HG03139 (cell line): ENCODE results near the gene CCR5.
"Not testable (repeated sequence)": the region's sequence is repeated elsewhere in the genome, so short reads cannot be mapped to it uniquely, and the experiment has no call there.

ENCODE experiments used
- ATAC-seq: cut with Tn5 transposase; IDR thresholded peaks from one replicate; pipeline ENCODE4 v1.9.1; 2021; ENCODE audit not compliant: unreplicated experiment

CCR5 gene

GRCh38 chr3:46370839-46371518, at the start of gene CCR5:
TSS of gene CCR5 (plus strand) at chr3:46370946. CDS start at chr3:46372903, 1,957 bp downstream.
- no peak for ATAC-seq

- ATAC-seq: no peak
These were observed 49.2 kb upstream of the CCR5 start for GRCh38 chr3:46321461-46322104.

GRCh38 chr3:46324036-46324435, 46.7 kb upstream of the CCR5 start:
- no peak for ATAC-seq

GRCh38 chr3:46325645-46326300, 45.0 kb upstream of the CCR5 start:
- ATAC-seq: no peak

GRCh38 chr3:46330676-46331075, 40.1 kb upstream of the CCR5 start:
- not testable (repeated sequence) for ATAC-seq

- no peak for ATAC-seq
These were observed 35.8 kb upstream of the CCR5 start for GRCh38 chr3:46334741-46335478.

GRCh38 chr3:46335541-46335940, 35.2 kb upstream of the CCR5 start:
- no peak for ATAC-seq

GRCh38 chr3:46337911-46338310, 32.8 kb upstream of the CCR5 start:
- ATAC-seq: no peak

GRCh38 chr3:46338840-46339239, 31.9 kb upstream of the CCR5 start:
- ATAC-seq: no peak

- no peak for ATAC-seq
These were observed 26.3 kb upstream of the CCR5 start for GRCh38 chr3:46344476-46344875.

GRCh38 chr3:46348823-46349482, 21.8 kb upstream of the CCR5 start:
- no peak for ATAC-seq

- no peak for ATAC-seq
These were observed 21.1 kb upstream of the CCR5 start for GRCh38 chr3:46349484-46350261.

GRCh38 chr3:46350262-46350565, 20.5 kb upstream of the CCR5 start:
- no peak for ATAC-seq

- no peak for ATAC-seq
These were observed 19.1 kb upstream of the CCR5 start for GRCh38 chr3:46351646-46352045.

GRCh38 chr3:46353090-46353489, 17.7 kb upstream of the CCR5 start:
- no peak for ATAC-seq

- no peak for ATAC-seq
These were observed 16.9 kb upstream of the CCR5 start, which contains the start of gene CCR2 for GRCh38 chr3:46353647-46354410. TSS of gene CCR2 (plus strand) at chr3:46354111. CDS start at chr3:46357528, 3,417 bp downstream.

- ATAC-seq: no peak
These were observed 16.3 kb upstream of the CCR5 start for GRCh38 chr3:46354478-46354877.

GRCh38 chr3:46354984-46355383, 15.8 kb upstream of the CCR5 start:
- ATAC-seq: no peak

GRCh38 chr3:46356276-46356675, 14.5 kb upstream of the CCR5 start:
- no peak for ATAC-seq

GRCh38 chr3:46356909-46357308, 13.8 kb upstream of the CCR5 start:
- ATAC-seq: no peak
